ENCODE results near the gene ANO6.

DNA sequence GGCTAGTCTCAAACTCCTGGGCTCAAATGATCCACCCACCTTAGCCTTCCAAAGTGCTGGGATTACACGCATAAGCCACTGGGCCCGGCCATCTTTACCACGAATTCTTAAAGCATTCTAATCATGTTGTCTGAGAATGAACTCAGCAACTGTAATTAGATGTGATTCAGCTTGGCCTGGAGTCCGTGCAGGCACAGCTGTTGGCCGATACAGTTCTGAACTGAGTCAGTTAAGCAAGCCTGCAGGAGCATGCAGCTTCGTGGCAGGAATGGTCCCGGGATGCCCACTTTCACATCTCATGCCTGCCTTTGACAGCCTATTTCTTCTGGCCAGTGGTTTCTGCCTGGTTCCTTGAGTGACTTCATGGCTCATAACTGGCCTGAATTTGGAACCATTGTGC, 194.1 kb downstream of the ANO6 start:
- no peak for TF ChIP-seq CTCF (IDR thresholded peaks at IDR 0.05)
- no peak for TF ChIP-seq POLR2AphosphoS5 (IDR thresholded peaks at IDR 0.05)
- TF ChIP-seq POLR2A (IDR thresholded peaks at IDR 0.05), result no peak
